K562 (cell line): ENCODE data around the gene CARMIL1. TPM values are rescaled to one million over a fixed set of nuclear protein-coding genes. Genes with fewer than 3 reads are reported as not detected.

Experiments
- GTF2F1 ChIP-seq: IDR thresholded peaks from 2 replicates; pipeline ENCODE4 v1.6.1; 2011; ENCODE audit warnings: low read depth, low read length, improper control_type of control experiment
- HBP1 ChIP-seq: fragments of 450-650 bp; formaldehyde crosslinking; IDR thresholded peaks from 2 replicates; pipeline ENCODE4 v1.4.0; 2022; ENCODE audit warnings: missing genetic modification characterization
- HMGXB4 ChIP-seq: sonication (generic); formaldehyde crosslinking; IDR thresholded peaks from 2 replicates; pipeline ENCODE4 v1.8.1; 2023; ENCODE audit warnings: mild to moderate bottlenecking, missing genetic modification reagents
- NRF1 ChIP-seq, 2 experiments: fragments of 450-650 bp; IDR thresholded peaks in 1 of 2; conservative IDR thresholded peaks in 1 of 2; 2 replicates each; pipeline ENCODE4 v1.6.1; 2014; ENCODE audit warnings: mild to moderate bottlenecking in 2 of 2
- POLR2A ChIP-seq: fragments of 450-650 bp; conservative IDR thresholded peaks from 2 replicates; pipeline ENCODE4 v1.6.1; 2016
- PPARD ChIP-seq: fragments of 250-450 bp; sonication (Bioruptor Pico); IDR thresholded peaks from 2 replicates; pipeline ENCODE4 v1.8.0; 2022; ENCODE audit warnings: inconsistent platforms, mild to moderate bottlenecking, moderate library complexity
- ZNF263 ChIP-seq: sonication (generic); formaldehyde crosslinking; IDR thresholded peaks from 2 replicates; pipeline ENCODE4 v1.8.0; 2022; ENCODE audit warnings: mild to moderate bottlenecking, missing genetic modification reagents, borderline replicate concordance
- ZNF277 ChIP-seq: fragments of 250-450 bp; sonication (Bioruptor Pico); IDR thresholded peaks from 2 replicates; pipeline ENCODE4 v1.8.0; 2022; ENCODE audit warnings: inconsistent platforms, mild to moderate bottlenecking, moderate library complexity, borderline replicate concordance
- ZNF282 ChIP-seq: sonication (generic); formaldehyde crosslinking; IDR thresholded peaks from 2 replicates; pipeline ENCODE4 v1.8.1; 2023; ENCODE audit warnings: missing genetic modification reagents
- polyA plus RNA-seq, 8 experiments: library from polyadenylated mRNA; depleted of rRNA in 4 of 8; stranded (reverse) in 5 of 8; unstranded in 3 of 8; fragments of >200 nt; fragmentation: Nextera tagmentation in 2 of 8; fragmentation: Illumina TruSeq in 1 of 8; extraction: Ambion mirVana in 2 of 8; extraction: Trizol in 1 of 8; gene quantifications; 2 replicates each; pipeline versions ENCODE4 v1.2.1 to v1.2.3, GENCODE V29; 2011 to 2014; ENCODE audit warnings: inconsistent platforms in 1 of 8, missing spikeins in 1 of 8
- total RNA-seq, 7 experiments: library from RNA; depleted of rRNA in 6 of 7; stranded (reverse); fragments of >200 nt in 6 of 7; fragmentation: Illumina TruSeq in 2 of 7; extraction: Trizol in 2 of 7; gene quantifications; 2 replicates each; pipeline versions ENCODE4 v1.2.1 to v1.2.3, GENCODE V29; 2011 to 2021; ENCODE audit warnings: low replicate concordance in 1 of 7
- TF ChIP-seq, protein P1 (sequence below): fragments of 250-450 bp; sonication (Bioruptor Pico); IDR thresholded peaks from 2 replicates; pipeline ENCODE4 v1.5.0; 2020; ENCODE audit warnings: mild to moderate bottlenecking, borderline replicate concordance
- TF ChIP-seq, protein P2 (sequence below): sonication (generic); formaldehyde crosslinking; IDR thresholded peaks from 2 replicates; pipeline ENCODE4 v1.8.1; 2023; ENCODE audit warnings: mild to moderate bottlenecking, missing genetic modification reagents

Gene CARMIL1
- total and polyA plus RNA-seq, 9 of the 15 experiments (the other 6 are each of a cell fraction or from before 2014, with no cell fraction given), result 0.04 to 0.32 (median 0.10) TPM; not detected in 1

DNA sequence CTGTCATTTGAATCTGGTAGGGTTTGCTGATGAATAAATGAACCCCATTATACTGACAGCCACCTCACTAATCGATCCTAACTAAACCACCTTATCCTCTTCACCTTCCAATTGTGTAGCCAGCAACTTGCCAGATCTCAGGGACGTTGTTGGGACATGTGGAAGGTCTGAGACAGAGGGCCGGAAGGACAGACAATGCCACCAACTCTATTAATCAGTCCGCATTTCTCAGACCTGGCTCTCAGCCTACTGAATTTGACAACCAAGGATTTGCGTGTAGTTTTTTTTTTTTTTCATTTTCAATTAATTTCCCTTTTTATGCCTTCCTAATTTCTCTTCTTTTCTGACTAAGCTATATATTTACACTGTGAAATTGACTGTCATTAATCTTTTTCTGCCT lies 122.5 kb downstream of the CARMIL1 start (continued):
- TF ChIP-seq, protein P1, sequence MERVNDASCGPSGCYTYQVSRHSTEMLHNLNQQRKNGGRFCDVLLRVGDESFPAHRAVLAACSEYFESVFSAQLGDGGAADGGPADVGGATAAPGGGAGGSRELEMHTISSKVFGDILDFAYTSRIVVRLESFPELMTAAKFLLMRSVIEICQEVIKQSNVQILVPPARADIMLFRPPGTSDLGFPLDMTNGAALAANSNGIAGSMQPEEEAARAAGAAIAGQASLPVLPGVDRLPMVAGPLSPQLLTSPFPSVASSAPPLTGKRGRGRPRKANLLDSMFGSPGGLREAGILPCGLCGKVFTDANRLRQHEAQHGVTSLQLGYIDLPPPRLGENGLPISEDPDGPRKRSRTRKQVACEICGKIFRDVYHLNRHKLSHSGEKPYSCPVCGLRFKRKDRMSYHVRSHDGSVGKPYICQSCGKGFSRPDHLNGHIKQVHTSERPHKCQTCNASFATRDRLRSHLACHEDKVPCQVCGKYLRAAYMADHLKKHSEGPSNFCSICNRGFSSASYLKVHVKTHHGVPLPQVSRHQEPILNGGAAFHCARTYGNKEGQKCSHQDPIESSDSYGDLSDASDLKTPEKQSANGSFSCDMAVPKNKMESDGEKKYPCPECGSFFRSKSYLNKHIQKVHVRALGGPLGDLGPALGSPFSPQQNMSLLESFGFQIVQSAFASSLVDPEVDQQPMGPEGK, result no peak
- TF ChIP-seq NRF1 (conservative IDR thresholded peaks at IDR 0.05 in 1 of 2, IDR thresholded peaks at IDR 0.05 in 1 of 2), result no peak
- no peak for TF ChIP-seq HMGXB4
- no peak for TF ChIP-seq POLR2A
- no peak for TF ChIP-seq ZNF282 (CRISPR knock-in tag)
- TF ChIP-seq, protein P2, sequence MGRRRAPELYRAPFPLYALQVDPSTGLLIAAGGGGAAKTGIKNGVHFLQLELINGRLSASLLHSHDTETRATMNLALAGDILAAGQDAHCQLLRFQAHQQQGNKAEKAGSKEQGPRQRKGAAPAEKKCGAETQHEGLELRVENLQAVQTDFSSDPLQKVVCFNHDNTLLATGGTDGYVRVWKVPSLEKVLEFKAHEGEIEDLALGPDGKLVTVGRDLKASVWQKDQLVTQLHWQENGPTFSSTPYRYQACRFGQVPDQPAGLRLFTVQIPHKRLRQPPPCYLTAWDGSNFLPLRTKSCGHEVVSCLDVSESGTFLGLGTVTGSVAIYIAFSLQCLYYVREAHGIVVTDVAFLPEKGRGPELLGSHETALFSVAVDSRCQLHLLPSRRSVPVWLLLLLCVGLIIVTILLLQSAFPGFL (CRISPR knock-in tag), result no peak
- no peak for TF ChIP-seq ZNF277 (CRISPR knock-in tag)
- no peak for TF ChIP-seq PPARD (CRISPR knock-in tag)
- no peak for TF ChIP-seq ZNF263 (CRISPR knock-in tag)
- no peak for TF ChIP-seq HBP1 (CRISPR knock-in tag)
- TF ChIP-seq GTF2F1, result no peak
